Type B pancreatic cell (in vitro differentiated cells): ENCODE data around the gene CHRD. TPM values are rescaled to one million over a fixed set of nuclear protein-coding genes. Genes with fewer than 3 reads are reported as not detected.
A peak's percentile ranks its signal among the peaks of the same experiment; 100 is the strongest.

Source experiments
- DNase-seq: peaks from one replicate; pipeline ENCODE4 v3.0.0; 2021; ENCODE audit warnings: mixed read lengths; ENCODE audit not compliant: unreplicated experiment; ENCODE audit errors: extremely low spot score
- H3K27ac Mint-ChIP-seq: 2 replicates; pipeline ENCODE4 v1.8.0; 2021; ENCODE audit warnings: mild to moderate bottlenecking, mixed read lengths
- H3K27me3 Mint-ChIP-seq: 2 replicates; pipeline ENCODE4 v1.8.0; 2021; ENCODE audit warnings: mixed read lengths
- H3K36me3 Mint-ChIP-seq: 2 replicates; pipeline ENCODE4 v1.8.0; 2021; ENCODE audit warnings: mixed read lengths
- H3K4me1 Mint-ChIP-seq: one replicate; pipeline ENCODE4 v1.8.0; 2021; ENCODE audit warnings: mixed read lengths; ENCODE audit not compliant: unreplicated experiment
- H3K4me3 Mint-ChIP-seq: 2 replicates; pipeline ENCODE4 v1.8.0; 2021; ENCODE audit warnings: mild to moderate bottlenecking, mixed read lengths
- H3K9me3 Mint-ChIP-seq: 2 replicates; pipeline ENCODE4 v1.8.0; 2021; ENCODE audit warnings: mixed read lengths
- total RNA-seq: library from RNA; stranded (reverse); gene quantifications from 2 replicates; pipeline ENCODE4 v1.2.1, GENCODE V29; 2021; ENCODE audit warnings: low replicate concordance
- TF ChIP-seq, protein P1 (sequence below): fragments of 200-600 bp; sonication (generic); conservative IDR thresholded peaks from 2 replicates; pipeline ENCODE4 v1.5.0; 2021; ENCODE audit warnings: antibody characterized with exemption, mild to moderate bottlenecking

CHRD gene
- total RNA-seq, 1 donor from 2014 or later, result 6.4 TPM

DNA sequence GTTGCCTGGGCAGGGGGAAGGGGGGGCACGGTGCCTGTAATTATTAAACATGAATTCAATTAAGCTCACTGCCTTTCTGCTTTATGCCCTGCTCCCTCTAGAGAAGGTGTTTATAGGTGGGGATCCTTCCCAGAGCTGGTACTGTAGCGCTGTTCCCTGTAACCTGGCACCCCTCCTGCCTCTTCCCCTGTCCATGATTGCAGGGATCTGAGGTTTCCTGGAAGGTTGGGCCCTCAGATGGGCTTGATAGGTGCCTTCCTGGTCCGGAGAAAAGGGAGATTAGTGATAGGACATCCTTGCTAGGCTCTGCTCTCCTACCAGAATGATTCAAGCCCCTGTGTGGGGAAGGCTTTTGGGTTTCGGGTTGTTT, 44.6 kb upstream of the CHRD start:
- Mint-ChIP-seq H3K27ac (peak overlapping the region; percentile 98), H3K27me3 (no peaks in the 10 kb centered on the region), H3K4me1 (peaks cover 29% of the 10 kb centered on the region), H3K9me3 (no peaks in the 10 kb centered on the region), H3K4me3 (peak overlapping the region; percentile 91), H3K36me3 (peaks cover 22% of the 10 kb centered on the region)
- TF ChIP-seq, protein P1, sequence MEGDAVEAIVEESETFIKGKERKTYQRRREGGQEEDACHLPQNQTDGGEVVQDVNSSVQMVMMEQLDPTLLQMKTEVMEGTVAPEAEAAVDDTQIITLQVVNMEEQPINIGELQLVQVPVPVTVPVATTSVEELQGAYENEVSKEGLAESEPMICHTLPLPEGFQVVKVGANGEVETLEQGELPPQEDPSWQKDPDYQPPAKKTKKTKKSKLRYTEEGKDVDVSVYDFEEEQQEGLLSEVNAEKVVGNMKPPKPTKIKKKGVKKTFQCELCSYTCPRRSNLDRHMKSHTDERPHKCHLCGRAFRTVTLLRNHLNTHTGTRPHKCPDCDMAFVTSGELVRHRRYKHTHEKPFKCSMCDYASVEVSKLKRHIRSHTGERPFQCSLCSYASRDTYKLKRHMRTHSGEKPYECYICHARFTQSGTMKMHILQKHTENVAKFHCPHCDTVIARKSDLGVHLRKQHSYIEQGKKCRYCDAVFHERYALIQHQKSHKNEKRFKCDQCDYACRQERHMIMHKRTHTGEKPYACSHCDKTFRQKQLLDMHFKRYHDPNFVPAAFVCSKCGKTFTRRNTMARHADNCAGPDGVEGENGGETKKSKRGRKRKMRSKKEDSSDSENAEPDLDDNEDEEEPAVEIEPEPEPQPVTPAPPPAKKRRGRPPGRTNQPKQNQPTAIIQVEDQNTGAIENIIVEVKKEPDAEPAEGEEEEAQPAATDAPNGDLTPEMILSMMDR, result no peak
- no peak for DNase-seq

DNA sequence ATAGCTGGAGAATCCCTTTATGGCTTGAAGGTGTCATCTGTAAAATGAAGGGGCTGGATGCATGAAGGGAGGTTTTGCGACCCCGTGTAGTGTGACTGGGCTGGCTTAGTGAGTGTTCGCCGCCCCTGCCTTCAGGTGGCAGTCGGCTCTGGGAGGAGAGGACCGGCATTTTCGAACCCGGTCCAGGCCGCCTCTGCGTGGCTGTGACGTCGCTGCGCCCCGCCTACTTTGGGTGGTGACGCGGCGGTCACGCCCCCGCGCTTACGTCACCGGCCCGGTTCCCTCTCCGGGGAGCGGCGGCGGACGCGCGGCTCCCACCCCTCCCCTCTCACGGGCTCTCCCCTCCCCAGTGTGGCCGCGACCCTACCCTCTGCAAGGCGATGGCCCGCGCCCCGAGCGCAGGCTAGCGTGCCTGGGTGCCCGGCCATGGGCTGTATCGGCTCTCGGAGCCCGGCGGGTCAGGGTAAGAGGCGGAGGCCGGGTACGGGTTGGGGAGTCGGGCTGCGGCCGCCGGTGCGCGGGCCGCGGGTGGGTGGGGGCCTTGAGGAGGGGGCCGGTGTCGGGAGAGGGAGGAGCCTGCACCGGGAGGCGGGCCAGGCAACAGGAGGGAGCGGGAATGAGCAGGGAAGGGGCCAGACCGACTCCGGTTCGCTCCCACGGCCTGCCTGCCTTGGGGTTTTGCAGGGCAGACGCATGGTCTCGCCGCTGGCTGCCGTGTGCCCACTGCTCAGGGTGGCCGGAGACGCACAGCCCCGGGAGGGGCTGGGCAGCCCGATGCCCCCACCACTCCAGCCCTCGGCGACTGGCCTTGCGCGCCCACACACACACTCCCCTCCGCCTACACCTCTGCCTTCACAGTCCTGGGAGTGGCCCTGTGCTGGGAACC, 44.0 kb upstream of the CHRD start:
- no peaks in the 10 kb centered on the region for H3K9me3 Mint-ChIP-seq
- peaks cover 29% of the 10 kb centered on the region for H3K4me1 Mint-ChIP-seq
- DNase-seq, result peak; percentile 93
- H3K27ac Mint-ChIP-seq, result peak overlapping the region; percentile 98
- peak overlapping the region; percentile 91 for H3K4me3 Mint-ChIP-seq
- TF ChIP-seq, protein P1, result no peak
- peaks cover 25% of the 10 kb centered on the region for H3K36me3 Mint-ChIP-seq
- no peaks in the 10 kb centered on the region for H3K27me3 Mint-ChIP-seq

DNA sequence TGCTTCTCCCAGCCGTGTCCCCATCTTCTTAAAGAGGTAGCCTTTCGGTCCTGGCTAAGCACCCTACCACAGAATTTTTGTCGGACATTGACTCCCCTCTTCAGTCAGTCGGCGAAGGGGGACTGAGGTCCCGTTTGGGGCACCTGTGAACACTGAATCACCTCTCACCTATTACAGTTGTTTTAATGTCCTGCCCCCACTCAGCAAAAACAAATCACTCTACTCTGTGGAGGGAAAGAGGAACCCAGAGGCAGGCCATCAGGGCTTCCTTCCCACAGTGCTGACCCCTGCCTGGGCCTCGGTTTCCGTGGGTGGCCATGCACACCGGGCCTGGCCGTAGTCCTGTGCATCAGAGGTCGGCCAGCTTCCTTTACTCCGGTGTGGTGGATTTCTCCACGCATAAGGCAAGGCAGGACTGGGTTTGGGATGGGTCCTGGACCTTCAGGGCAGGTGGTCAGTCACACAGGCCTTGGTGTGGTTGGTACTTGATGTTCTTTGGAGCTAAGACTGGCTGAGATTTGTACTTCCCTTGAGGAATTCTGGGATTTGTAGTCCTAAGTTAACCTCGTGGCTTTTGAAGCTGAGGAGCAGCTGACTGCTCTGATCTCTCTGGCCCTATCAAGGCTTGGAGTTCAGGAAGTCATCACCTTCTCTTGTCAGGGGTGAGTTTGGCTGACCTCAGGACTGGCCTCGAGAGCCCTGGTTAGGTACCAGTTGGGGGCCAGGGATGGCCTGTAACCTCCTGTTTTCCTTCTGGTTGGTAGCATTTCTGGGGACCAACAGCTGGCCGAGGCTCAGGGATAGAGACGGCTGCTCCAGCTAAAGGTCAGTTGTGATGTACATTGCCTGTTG, 43.1 kb upstream of the CHRD start:
- Mint-ChIP-seq H3K27me3 (no peaks in the 10 kb centered on the region), H3K9me3 (no peaks in the 10 kb centered on the region), H3K4me1 (peaks cover 29% of the 10 kb centered on the region), H3K36me3 (peaks cover 24% of the 10 kb centered on the region), H3K4me3 (peak overlapping the region; percentile 91), H3K27ac (peak overlapping the region; percentile 98)
- TF ChIP-seq, protein P1, result no peak
- DNase-seq, result no peak

DNA sequence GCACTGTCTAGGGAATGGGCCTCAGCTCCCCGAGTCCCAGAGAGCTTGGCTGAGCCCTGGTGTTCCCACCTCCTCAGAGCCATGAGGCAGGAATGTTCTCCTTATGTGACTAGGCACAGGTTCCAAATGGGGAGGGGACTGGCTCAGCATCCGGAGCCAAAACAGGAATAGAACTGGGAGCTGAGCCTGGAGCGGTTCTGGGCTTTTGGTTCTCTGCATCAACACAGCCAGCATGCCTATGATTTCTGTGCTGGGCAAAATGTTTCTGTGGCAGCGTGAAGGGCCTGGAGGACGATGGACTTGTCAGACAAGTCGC, 42.5 kb upstream of the CHRD start, which contains the start of gene FAM131A:
Gene FAM131A, plus strand, starts transcription at position 202 of the 316 bp plus-strand sequence. Its CDS starts 31 bp downstream, at position 233.
- no peak for DNase-seq
- no peaks in the 10 kb centered on the region for H3K27me3 Mint-ChIP-seq
- TF ChIP-seq, protein P1, result no peak
- H3K36me3 Mint-ChIP-seq, result peaks cover 21% of the 10 kb centered on the region
- peaks cover 29% of the 10 kb centered on the region for H3K4me1 Mint-ChIP-seq
- peak within 1 kb of the TSS; percentile 98 for H3K27ac Mint-ChIP-seq
- no peaks in the 10 kb centered on the region for H3K9me3 Mint-ChIP-seq
- H3K4me3 Mint-ChIP-seq, result peak within 1 kb of the TSS; percentile 91

DNA sequence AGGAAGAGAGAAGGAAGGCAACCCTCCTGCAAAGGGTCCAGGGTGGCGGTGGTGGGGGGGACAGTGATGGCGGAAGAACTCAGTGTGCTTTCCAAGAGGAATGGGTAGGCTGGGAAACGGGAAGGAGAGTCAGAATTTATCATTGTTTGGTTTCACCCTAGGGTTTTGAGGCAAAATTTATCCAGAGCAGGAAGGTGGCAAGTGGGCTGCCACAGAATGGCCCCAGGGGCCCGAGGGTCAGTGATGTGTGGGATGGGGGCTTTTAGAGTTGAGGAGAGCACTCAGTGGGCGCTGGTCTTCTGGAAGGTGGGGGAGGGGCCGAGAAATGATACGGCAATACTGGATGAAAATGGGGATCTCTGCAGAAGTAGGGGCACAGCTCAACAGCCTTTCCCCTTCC, 41.9 kb upstream of the CHRD start:
- Mint-ChIP-seq H3K9me3 (no peaks in the 10 kb centered on the region), H3K4me3 (peak overlapping the region; percentile 91), H3K36me3 (peaks cover 19% of the 10 kb centered on the region), H3K27me3 (no peaks in the 10 kb centered on the region), H3K4me1 (peaks cover 33% of the 10 kb centered on the region), H3K27ac (peak overlapping the region; percentile 98)
- no peak for DNase-seq
- TF ChIP-seq, protein P1, result no peak
